ENCODE measurements around the gene TMEM60. TPM values are rescaled to one million over a fixed set of nuclear protein-coding genes. Genes with fewer than 3 reads are reported as not detected.

The TMEM60 gene
- total and polyA plus RNA-seq, 2 donors (not counting 3 experiments of a cell fraction or from before 2014, with no cell fraction given): 15.8 to 19.5 TPM

DNA sequence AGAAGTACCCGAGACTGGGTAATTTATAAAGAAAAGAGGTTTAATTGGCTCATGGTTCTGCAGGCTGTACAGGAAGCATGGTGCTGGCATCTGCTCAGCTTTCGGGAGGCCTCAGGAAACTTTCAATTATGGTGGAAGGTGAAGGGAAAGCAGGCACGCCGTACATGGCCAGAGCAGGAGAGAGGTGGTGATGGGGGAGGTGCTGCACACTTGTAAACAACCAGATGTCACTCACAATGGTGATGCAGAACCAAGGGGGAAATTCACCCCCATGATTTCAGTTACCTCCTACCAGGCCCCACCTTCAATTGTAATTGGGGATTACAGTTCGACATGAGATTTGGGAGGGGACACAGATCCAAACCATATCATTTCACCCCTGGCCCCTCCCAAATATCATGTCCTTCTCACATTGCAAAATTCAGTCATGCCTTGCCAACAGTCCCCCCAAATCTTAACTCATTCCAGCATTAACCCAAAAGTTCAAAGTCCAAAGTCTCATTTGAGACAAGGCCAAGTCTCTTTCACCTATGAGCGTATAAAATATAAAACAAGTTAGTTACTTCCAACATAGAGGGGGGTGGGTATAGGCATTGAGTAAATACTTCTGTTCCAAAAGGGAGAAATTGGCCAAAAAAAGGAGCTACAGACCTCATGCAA, 51.9 kb downstream of the TMEM60 start:
- no TSS peak for BruUV-seq (replicated peaks)
- H3K4me1 ChIP-seq (ENCODE audit: control insufficient read depth, extremely low read depth, insufficient read depth, low read length): no peaks in the 10 kb centered on the region
- POLR2A ChIA-PET: no interaction called here
- H3K36me3 ChIP-seq (ENCODE audit: control insufficient read depth in 2 of 2, extremely low read depth in 1 of 2, insufficient read depth in 2 of 2, low read length in 2 of 2): peaks cover 0 to 3% of the 10 kb centered on the region in 2 experiments
- no peaks in the 10 kb centered on the region for H3K9me3 ChIP-seq (replicated peaks; ENCODE audit: control insufficient read depth, insufficient read depth, low read length)
- no peaks in the 10 kb centered on the region for H4K20me1 ChIP-seq (replicated peaks; ENCODE audit: control insufficient read depth, extremely low read depth, insufficient read depth, low read length)
- peaks cover 2% of the 10 kb centered on the region for H3K79me2 ChIP-seq (ENCODE audit: control insufficient read depth, insufficient read depth, low read length)
- no peak overlapping the region for H3K27ac ChIP-seq (ENCODE audit: insufficient read depth, low read depth, low read length)
- intact Hi-C loops (cut with micrococcal nuclease): no loop called here
- DNase-seq (ENCODE audit: low read depth, low spot score) (no peak), FAIRE-seq (no peak)
- TF ChIP-seq JUN (IDR thresholded peaks at IDR 0.05; ENCODE audit: borderline replicate concordance, insufficient read depth, insufficient read length, low read depth): no peak
- no peak for TF ChIP-seq EZH2 (IDR thresholded peaks at IDR 0.05; ENCODE audit: borderline replicate concordance, low read depth, low read length, severe bottlenecking)
- TF ChIP-seq, protein P1, sequence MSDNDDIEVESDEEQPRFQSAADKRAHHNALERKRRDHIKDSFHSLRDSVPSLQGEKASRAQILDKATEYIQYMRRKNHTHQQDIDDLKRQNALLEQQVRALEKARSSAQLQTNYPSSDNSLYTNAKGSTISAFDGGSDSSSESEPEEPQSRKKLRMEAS (IDR thresholded peaks at IDR 0.05; ENCODE audit: insufficient read depth, insufficient read length): no peak
- H3K4me2 ChIP-seq (ENCODE audit: insufficient read depth, low read length): no peak overlapping the region
- no peaks in the 10 kb centered on the region for H3K27me3 ChIP-seq (ENCODE audit: control insufficient read depth in 2 of 2, insufficient read depth in 2 of 2, low read length in 2 of 2)
- CTCF ChIA-PET: interaction anchor here (1.1 to 2.6 kb wide), 7 partner anchors 9 to 95 kb away, joined by 3 to 18 read pairs (median 6); no protein-coding TSS in a partner anchor
- dilution Hi-C loops (cut with MboI; ENCODE audit: extremely low pct_ligation_motif_present, low sequenced_read_pairs): no loop called here
- H3K9ac ChIP-seq (replicated peaks; ENCODE audit: extremely low read depth, insufficient read depth, low read length): no peak overlapping the region
- H3K9me1 ChIP-seq (replicated peaks; ENCODE audit: control insufficient read depth, extremely low read depth, insufficient read depth, low read length): no peaks in the 10 kb centered on the region
- H2AFZ ChIP-seq (ENCODE audit: low read depth, low read length): no peak overlapping the region
- no peak overlapping the region for H3K4me3 ChIP-seq (replicated peaks in 1 of 3; ENCODE audit: insufficient read depth in 1 of 3, low read depth in 1 of 3, low read length in 3 of 3)

DNA sequence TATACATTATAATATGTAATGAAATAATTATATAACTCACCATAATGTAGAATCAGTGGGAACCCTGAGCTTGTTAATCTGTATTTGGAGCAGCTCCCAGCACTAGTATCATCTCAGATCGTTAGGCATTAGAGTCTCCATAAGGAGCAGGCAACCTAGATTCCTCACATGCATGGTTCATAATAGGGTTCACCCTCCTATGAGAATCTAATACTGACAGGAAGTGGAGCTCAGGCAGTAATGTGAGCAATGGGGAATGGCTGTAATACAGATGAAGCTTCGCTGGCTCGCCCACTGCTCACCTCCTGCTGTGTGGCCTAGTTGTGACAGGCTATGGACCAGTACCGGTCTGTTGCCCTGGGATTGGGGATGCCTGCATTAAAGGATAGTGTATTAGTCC, 52.5 kb downstream of the TMEM60 start:
- dilution Hi-C loops (cut with MboI; ENCODE audit: extremely low pct_ligation_motif_present, low sequenced_read_pairs): no loop called here
- H3K27ac ChIP-seq (ENCODE audit: insufficient read depth, low read depth, low read length): no peak overlapping the region
- H3K36me3 ChIP-seq (ENCODE audit: control insufficient read depth in 2 of 2, extremely low read depth in 1 of 2, insufficient read depth in 2 of 2, low read length in 2 of 2): peaks cover 0 to 3% of the 10 kb centered on the region in 2 experiments
- intact Hi-C loops (cut with micrococcal nuclease): no loop called here
- ChIA-PET CTCF (interaction anchor here (1.1 to 1.4 kb wide), 2 partner anchors 9 to 23 kb away, joined by 3 read pairs; no protein-coding TSS in a partner anchor), POLR2A (no interaction called here)
- no peaks in the 10 kb centered on the region for H3K4me1 ChIP-seq (ENCODE audit: control insufficient read depth, extremely low read depth, insufficient read depth, low read length)
- H3K27me3 ChIP-seq (ENCODE audit: control insufficient read depth in 2 of 2, insufficient read depth in 2 of 2, low read length in 2 of 2): no peaks in the 10 kb centered on the region
- H3K9ac ChIP-seq (replicated peaks; ENCODE audit: extremely low read depth, insufficient read depth, low read length): no peak overlapping the region
- no peak overlapping the region for H3K4me3 ChIP-seq (replicated peaks in 1 of 3; ENCODE audit: insufficient read depth in 1 of 3, low read depth in 1 of 3, low read length in 3 of 3)
- no peaks in the 10 kb centered on the region for H4K20me1 ChIP-seq (replicated peaks; ENCODE audit: control insufficient read depth, extremely low read depth, insufficient read depth, low read length)
- TF ChIP-seq FOS (IDR thresholded peaks at IDR 0.05; ENCODE audit: borderline replicate concordance, insufficient read depth, low read length): no peak
- no peak for TF ChIP-seq MYC (IDR thresholded peaks at IDR 0.05; ENCODE audit: low read depth, low read length)
- TF ChIP-seq JUN (IDR thresholded peaks at IDR 0.05; ENCODE audit: borderline replicate concordance, insufficient read depth, insufficient read length, low read depth): no peak
- TF ChIP-seq POLR2AphosphoS5 (IDR thresholded peaks at IDR 0.05; ENCODE audit: insufficient read depth, low read depth, low read length): no peak
- no peak for TF ChIP-seq GATA2 (IDR thresholded peaks at IDR 0.05; ENCODE audit: insufficient read depth, insufficient read length, low read depth, low read length)
- TF ChIP-seq, protein P2, sequence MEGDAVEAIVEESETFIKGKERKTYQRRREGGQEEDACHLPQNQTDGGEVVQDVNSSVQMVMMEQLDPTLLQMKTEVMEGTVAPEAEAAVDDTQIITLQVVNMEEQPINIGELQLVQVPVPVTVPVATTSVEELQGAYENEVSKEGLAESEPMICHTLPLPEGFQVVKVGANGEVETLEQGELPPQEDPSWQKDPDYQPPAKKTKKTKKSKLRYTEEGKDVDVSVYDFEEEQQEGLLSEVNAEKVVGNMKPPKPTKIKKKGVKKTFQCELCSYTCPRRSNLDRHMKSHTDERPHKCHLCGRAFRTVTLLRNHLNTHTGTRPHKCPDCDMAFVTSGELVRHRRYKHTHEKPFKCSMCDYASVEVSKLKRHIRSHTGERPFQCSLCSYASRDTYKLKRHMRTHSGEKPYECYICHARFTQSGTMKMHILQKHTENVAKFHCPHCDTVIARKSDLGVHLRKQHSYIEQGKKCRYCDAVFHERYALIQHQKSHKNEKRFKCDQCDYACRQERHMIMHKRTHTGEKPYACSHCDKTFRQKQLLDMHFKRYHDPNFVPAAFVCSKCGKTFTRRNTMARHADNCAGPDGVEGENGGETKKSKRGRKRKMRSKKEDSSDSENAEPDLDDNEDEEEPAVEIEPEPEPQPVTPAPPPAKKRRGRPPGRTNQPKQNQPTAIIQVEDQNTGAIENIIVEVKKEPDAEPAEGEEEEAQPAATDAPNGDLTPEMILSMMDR (IDR thresholded peaks at IDR 0.05; ENCODE audit: extremely low read depth in 1 of 2, insufficient read depth in 1 of 2, low read depth in 1 of 2, low read length in 2 of 2): no peak
- no peak for TF ChIP-seq POLR2A (IDR thresholded peaks at IDR 0.05; ENCODE audit: low read depth, low read length)
- TF ChIP-seq, protein P1 (IDR thresholded peaks at IDR 0.05; ENCODE audit: insufficient read depth, insufficient read length): no peak
- no peak for TF ChIP-seq EZH2 (IDR thresholded peaks at IDR 0.05; ENCODE audit: borderline replicate concordance, low read depth, low read length, severe bottlenecking)
- peak; percentile 12 for FAIRE-seq
- no peak overlapping the region for H3K4me2 ChIP-seq (ENCODE audit: insufficient read depth, low read length)
- peaks cover 2% of the 10 kb centered on the region for H3K79me2 ChIP-seq (ENCODE audit: control insufficient read depth, insufficient read depth, low read length)
- no peaks in the 10 kb centered on the region for H3K9me3 ChIP-seq (replicated peaks; ENCODE audit: control insufficient read depth, insufficient read depth, low read length)
- no TSS peak for BruUV-seq (replicated peaks)
- no peak for DNase-seq (ENCODE audit: low read depth, low spot score)
- no peaks in the 10 kb centered on the region for H3K9me1 ChIP-seq (replicated peaks; ENCODE audit: control insufficient read depth, extremely low read depth, insufficient read depth, low read length)
- H2AFZ ChIP-seq (ENCODE audit: low read depth, low read length): no peak overlapping the region
